Measurements from ENCODE around the gene SUPT20HL2. TPM values are rescaled to one million over a fixed set of nuclear protein-coding genes. Genes with fewer than 3 reads are reported as not detected.
"Not testable (repeated sequence)": the region's sequence is repeated elsewhere in the genome, so short reads cannot be mapped to it uniquely, and the experiment has no call there.

SUPT20HL2 gene
- total and polyA plus RNA-seq, 8 donors: not detected

GRCh38 chrX:24317567-24317966, 3.7 kb upstream of the SUPT20HL2 start:
- no peak overlapping the region for H3K4me3 ChIP-seq
- peaks cover 0 to 4% (median 0%) of the 10 kb centered on the region in 3 donors for H3K27me3 ChIP-seq
- H3K27ac ChIP-seq: no peak overlapping the region
- intact Hi-C loops (cut with DNase I; ENCODE audit: low total_unique reads): no loop called here
- no peaks in the 10 kb centered on the region for H3K9me3 ChIP-seq
- H3K4me1 ChIP-seq: no peaks in the 10 kb centered on the region
- no peak for TF ChIP-seq POLR2A (IDR thresholded peaks at IDR 0.05)
- no peak for TF ChIP-seq CTCF (IDR thresholded peaks at IDR 0.05)
- TF ChIP-seq EP300 (IDR thresholded peaks at IDR 0.05): no peak
- no peak for TF ChIP-seq POLR2AphosphoS5 (IDR thresholded peaks at IDR 0.05)
- DNase-seq: no peak
- no peaks in the 10 kb centered on the region for H3K36me3 ChIP-seq
- 5 to 38% (median 11%) methylated on average over 1 of the region's 1 CpG for WGBS, 5 donors

GRCh38 chrX:24316111-24316510, 2.2 kb upstream of the SUPT20HL2 start:
- H3K4me1 ChIP-seq: no peaks in the 10 kb centered on the region
- H3K27ac ChIP-seq: no peak overlapping the region
- H3K36me3 ChIP-seq: no peaks in the 10 kb centered on the region
- H3K9me3 ChIP-seq: no peaks in the 10 kb centered on the region
- peaks cover 0 to 4% (median 0%) of the 10 kb centered on the region in 3 donors for H3K27me3 ChIP-seq
- no peak for TF ChIP-seq EP300 (IDR thresholded peaks at IDR 0.05)
- no peak for TF ChIP-seq CTCF (IDR thresholded peaks at IDR 0.05)
- TF ChIP-seq POLR2A (IDR thresholded peaks at IDR 0.05): no peak
- TF ChIP-seq POLR2AphosphoS5 (IDR thresholded peaks at IDR 0.05): no peak
- H3K4me3 ChIP-seq: no peak overlapping the region
- intact Hi-C loops (cut with DNase I; ENCODE audit: low total_unique reads): no loop called here
- no peak for DNase-seq
- WGBS, 5 donors: 37 to 89% (median 71%) methylated on average over 1 of the region's 1 CpG

GRCh38 chrX:24312249-24312607, 1.6 kb downstream of the SUPT20HL2 start:
- 67 to 93% (median 80%) methylated on average over 2 to 6 of the region's 6 CpGs for WGBS, 5 donors
- H3K4me1 ChIP-seq; H3K9me3 ChIP-seq; intact Hi-C loops (cut with DNase I; ENCODE audit: low total_unique reads); DNase-seq; H3K36me3 ChIP-seq; H3K27ac ChIP-seq; H3K4me3 ChIP-seq; H3K27me3 ChIP-seq: not testable (repeated sequence)

- H3K4me3 ChIP-seq: not testable (repeated sequence)
- WGBS, 5 donors: 69 to 76% (median 75%) methylated on average over 16 to 21 of the region's 22 CpGs; no CpG with 5 or more reads in 1 of the 5 donors
These were observed 2.2 kb downstream of the SUPT20HL2 start for GRCh38 chrX:24311507-24312248.

GRCh38 chrX:24310916-24311315, 3.0 kb downstream of the SUPT20HL2 start:
- H3K36me3 ChIP-seq; DNase-seq; H3K9me3 ChIP-seq; H3K4me3 ChIP-seq; H3K27me3 ChIP-seq; H3K4me1 ChIP-seq; H3K27ac ChIP-seq; intact Hi-C loops (cut with DNase I; ENCODE audit: low total_unique reads): not testable (repeated sequence)
- 39 to 66% (median 52%) methylated on average over 1 to 3 of the region's 3 CpGs for WGBS, 5 donors

More at GRCh38 chrX:24311507-24312248, 2.2 kb downstream of the SUPT20HL2 start:
- DNase-seq; H3K9me3 ChIP-seq; H3K4me1 ChIP-seq; H3K27ac ChIP-seq; H3K36me3 ChIP-seq; intact Hi-C loops (cut with DNase I; ENCODE audit: low total_unique reads); H3K27me3 ChIP-seq: not testable (repeated sequence)

- H3K9me3 ChIP-seq; H3K4me1 ChIP-seq; H3K36me3 ChIP-seq; intact Hi-C loops (cut with DNase I; ENCODE audit: low total_unique reads); H3K4me3 ChIP-seq; H3K27me3 ChIP-seq; H3K27ac ChIP-seq; DNase-seq: not testable (repeated sequence)
- WGBS, 5 donors: 88 to 97% (median 95%) methylated on average over 4 to 6 of the region's 6 CpGs
These were observed 4.1 kb downstream of the SUPT20HL2 start for GRCh38 chrX:24309580-24310374.

- intact Hi-C loops (cut with DNase I; ENCODE audit: low total_unique reads); DNase-seq: not testable (repeated sequence)
- WGBS, 5 donors: 78 to 85% (median 81%) methylated on average over 3 to 4 of the region's 4 CpGs
These were observed 5.1 kb downstream of the SUPT20HL2 start for GRCh38 chrX:24308803-24309202.

More at GRCh38 chrX:24308803-24309202, 5.1 kb downstream of the SUPT20HL2 start:
- H3K36me3 ChIP-seq, H3K27ac ChIP-seq, H3K4me1 ChIP-seq, H3K27me3 ChIP-seq, H3K9me3 ChIP-seq, H3K4me3 ChIP-seq: not testable (repeated sequence)

Data from stomach (tissue), 9 donors.